ENCODE results near the gene CDKN2AIPNL.
A peak's percentile ranks its signal among the peaks of the same experiment; 100 is the strongest.
"Not testable (repeated sequence)": the region's sequence is repeated elsewhere in the genome, so short reads cannot be mapped to it uniquely, and the experiment has no call there.

CDKN2AIPNL gene

DNA sequence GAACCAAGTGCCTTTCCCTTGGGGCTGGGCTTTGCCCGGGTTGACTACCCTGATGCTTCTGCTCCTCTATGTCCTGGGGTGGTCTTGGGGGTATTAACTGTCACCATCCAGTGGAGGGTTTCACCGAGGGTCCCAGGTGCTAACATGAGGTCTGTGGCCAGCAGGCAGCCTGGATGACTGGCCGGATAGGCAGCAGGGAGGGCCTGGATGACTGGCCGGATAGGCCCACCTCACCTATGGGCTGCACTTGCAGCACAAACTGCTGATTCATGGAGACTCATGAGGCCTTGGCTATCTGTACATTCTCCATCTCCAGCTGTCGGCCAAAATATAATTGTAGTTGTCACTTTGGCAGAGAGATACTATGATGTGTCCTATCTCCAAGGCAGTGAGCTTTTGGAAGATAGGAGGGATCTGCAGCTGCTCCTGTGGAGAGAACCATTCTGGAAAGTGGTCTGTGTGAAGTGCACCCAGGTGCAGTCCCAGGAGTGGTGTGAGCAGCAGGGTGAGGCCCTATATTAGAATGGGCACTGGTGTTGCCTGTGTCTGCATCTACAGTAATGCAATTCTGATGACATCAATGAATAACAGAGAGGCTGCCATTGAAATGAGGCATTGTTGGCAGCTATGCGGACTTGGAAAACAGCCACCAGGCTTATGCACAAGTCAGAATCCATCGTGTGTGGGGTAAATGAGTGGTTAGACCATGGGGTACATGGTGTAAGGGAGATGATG, 26.3 kb upstream of the CDKN2AIPNL start:
- DNase-seq (ENCODE audit: low read depth): no peak

- DNase-seq (ENCODE audit: low read depth): no peak
These were observed 25.7 kb upstream of the CDKN2AIPNL start for GRCh38 chr5:134437340-134437846.

DNA sequence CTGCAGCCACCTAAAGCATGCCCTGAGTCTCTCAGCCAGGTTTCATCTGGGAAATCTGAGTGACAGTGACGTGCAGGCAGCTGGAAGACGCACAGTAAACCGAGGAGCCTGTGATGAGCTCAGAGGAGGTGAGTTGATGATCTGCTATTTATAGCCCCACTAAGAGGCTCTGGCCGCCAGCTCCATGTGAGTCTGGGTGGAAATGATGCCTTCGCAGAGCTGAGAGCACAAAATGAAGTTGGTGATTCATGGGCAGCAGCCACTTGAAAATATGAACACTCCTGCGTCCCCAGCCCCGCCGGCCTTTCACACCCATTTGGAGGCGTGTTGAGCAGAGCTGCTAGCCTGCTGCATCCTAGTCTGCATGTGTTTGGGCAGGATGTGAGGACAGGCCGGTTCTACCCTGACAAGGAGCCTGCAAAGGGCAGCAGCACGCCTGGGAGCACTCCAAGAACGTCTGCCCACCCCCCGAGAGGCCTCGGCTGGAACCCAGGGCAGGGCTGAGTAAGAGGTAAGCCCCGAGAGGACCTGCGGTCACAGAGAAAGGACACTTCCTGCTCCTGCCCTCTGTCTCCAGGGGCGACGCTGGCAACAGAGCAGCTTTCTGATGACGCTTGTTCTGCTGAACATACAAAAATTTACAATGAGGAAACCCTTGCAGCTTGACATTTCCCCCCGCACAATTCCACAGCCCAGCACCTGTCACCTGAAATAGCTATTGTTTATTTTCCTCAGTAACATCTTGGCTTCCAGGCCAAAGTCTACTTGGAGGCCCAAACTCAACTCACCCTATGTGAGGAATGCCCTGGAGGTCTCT, 25.1 kb upstream of the CDKN2AIPNL start:
- peak; percentile 15 for DNase-seq (ENCODE audit: low read depth)

- DNase-seq (ENCODE audit: low read depth): no peak
These were observed 23.9 kb upstream of the CDKN2AIPNL start for GRCh38 chr5:134435560-134435959.

- no peak for DNase-seq (ENCODE audit: low read depth)
These were observed 21.1 kb upstream of the CDKN2AIPNL start for GRCh38 chr5:134432677-134433359.

DNA sequence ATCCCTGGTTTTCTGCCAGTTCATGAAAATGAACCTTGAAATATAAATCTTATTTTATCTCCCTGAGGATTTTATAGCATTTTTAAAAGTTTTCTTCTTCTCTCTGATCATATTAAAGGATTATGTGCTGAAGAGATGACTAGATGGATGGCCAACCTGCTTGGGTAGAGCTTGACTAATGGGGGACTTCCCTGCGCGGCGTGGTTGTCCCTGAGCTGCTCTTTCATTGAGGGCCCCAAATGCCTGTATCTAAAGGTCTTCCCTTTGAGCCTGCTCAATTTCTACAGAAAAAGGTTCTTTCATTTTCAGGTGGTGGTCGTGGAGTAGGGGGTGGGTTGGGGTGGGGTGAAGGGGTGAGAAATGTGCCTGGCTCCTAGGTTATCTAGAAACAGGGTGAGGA, 20.5 kb upstream of the CDKN2AIPNL start:
- DNase-seq (ENCODE audit: low read depth): no peak

DNA sequence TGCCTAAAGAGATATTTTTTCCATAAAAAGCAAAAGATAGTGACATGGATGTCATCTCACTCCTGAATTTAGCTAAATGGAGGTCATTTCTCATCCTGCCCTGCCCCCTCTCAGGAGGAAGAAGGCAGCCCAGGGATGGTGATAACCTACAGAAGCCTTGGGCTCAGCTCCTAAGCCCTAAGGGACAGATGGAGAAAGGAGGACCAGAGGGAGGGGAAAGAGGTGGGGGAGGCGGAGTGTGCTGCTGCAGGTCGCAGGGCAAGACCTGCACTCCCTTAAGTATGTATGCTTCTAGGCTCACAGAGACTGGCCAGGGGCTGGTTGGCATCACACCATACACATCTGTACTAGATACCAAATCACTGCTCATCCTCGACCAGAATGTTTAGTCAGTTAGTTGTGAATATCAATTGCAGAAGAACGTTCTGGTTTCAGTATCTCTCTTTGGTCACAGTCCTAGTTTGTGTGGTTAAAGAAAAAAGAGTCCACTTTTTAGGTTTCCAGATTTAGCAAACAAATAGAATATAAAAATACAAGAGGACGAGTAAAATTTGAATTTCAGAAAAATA, 18.4 kb upstream of the CDKN2AIPNL start:
- DNase-seq (ENCODE audit: low read depth): no peak

- DNase-seq (ENCODE audit: low read depth): no peak
These were observed 15.9 kb upstream of the CDKN2AIPNL start for GRCh38 chr5:134427540-134428041.

- no peak for DNase-seq (ENCODE audit: low read depth)
These were observed 14.7 kb upstream of the CDKN2AIPNL start for GRCh38 chr5:134426361-134426760.

- DNase-seq (ENCODE audit: low read depth): no peak
These were observed 11.7 kb upstream of the CDKN2AIPNL start for GRCh38 chr5:134423376-134423775.

GRCh38 chr5:134422791-134423365, 11.2 kb upstream of the CDKN2AIPNL start:
- no peak for DNase-seq (ENCODE audit: low read depth)

GRCh38 chr5:134421038-134421437, 9.4 kb upstream of the CDKN2AIPNL start:
- DNase-seq (ENCODE audit: low read depth): not testable (repeated sequence)

DNA sequence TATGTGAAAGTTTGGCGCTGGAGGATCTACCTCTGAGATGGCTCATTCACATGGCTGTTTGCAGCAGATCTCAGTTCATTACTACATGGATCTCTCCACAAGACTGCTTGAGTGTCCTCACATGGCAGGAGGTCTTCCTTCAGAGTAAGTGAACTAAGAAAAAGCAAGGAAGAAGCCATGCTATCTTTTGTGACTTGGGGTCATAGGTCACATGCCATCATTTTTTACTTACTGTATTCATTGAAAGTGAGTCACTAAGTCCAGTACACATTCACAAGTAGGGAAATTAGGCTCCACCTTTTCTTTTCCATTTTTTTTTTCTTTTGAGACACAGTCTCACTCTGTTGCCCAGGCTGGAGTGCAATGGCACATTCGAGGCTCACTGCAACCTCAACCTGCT, 8.7 kb upstream of the CDKN2AIPNL start:
- no peak for DNase-seq (ENCODE audit: low read depth)

GRCh38 chr5:134418958-134419357, 7.3 kb upstream of the CDKN2AIPNL start:
- no peak for DNase-seq (ENCODE audit: low read depth)

- DNase-seq (ENCODE audit: low read depth): no peak
These were observed 6.0 kb upstream of the CDKN2AIPNL start for GRCh38 chr5:134417707-134418106.

GRCh38 chr5:134413046-134413445, 1.4 kb upstream of the CDKN2AIPNL start:
- DNase-seq (ENCODE audit: low read depth): no peak

- no peak for DNase-seq (ENCODE audit: low read depth)
These were observed 494 bp downstream of the CDKN2AIPNL start for GRCh38 chr5:134411228-134411545.

DNA sequence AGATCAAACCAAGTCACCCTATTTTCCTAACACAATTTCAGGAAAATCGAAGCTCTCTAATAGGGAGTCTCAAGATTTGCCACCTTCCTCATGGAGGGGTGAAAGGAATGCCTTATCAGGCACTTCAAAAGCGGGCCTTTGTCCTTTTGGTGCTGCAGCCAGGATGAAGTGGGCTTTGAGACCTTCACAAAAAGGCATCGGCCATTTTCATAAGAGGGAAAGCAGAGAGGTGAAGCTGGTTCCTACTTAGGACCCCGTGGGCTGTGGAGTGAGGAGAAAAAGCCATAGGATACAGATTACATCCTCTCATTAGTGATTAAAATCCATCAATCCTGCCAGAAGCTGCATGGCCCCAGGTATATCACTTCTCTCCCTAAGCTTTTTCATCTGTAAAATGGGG, 859 bp downstream of the CDKN2AIPNL start:
- DNase-seq (ENCODE audit: low read depth): no peak

DNA sequence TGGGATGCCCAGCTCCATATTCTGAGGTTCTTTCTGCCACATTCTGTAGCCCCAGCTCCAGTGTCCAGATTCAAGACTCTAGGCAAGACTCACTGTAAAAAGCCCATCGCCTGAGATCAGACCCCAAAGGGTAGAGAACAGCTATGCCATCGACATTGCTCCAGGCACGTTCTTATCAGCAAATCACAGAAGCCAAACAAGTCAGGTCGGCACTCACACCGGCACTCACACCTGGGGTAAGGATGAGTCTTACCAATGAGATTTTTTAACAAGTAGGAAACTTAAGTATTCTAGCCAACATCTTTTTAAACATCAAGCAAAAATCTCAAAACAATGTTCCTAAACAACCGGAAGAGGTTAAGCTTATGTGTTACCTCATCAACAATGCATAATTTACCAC, 2.4 kb downstream of the CDKN2AIPNL start:
- no peak for DNase-seq (ENCODE audit: low read depth)

- DNase-seq (ENCODE audit: low read depth): no peak
These were observed 5.3 kb downstream of the CDKN2AIPNL start for GRCh38 chr5:134406390-134406789.

DNA sequence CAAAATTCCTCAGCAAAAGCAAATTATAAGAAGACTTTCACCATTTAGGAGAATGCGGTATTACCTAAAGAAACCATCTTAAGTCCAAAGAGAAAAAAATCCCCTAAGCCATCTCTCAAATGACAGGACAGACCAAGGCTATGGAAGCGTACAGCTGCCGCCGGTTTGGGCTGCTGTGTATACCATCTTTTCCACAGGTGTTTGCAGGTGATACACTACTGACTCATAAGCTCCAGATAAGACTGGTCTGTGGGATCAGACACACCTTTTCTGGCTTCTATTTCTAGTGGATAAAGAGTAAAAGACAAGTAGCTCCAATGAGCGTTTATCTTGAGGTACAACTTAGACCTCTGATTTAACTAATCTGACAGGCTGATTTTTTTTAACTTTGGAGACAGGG, 7.7 kb downstream of the CDKN2AIPNL start:
- no peak for DNase-seq (ENCODE audit: low read depth)

DNA sequence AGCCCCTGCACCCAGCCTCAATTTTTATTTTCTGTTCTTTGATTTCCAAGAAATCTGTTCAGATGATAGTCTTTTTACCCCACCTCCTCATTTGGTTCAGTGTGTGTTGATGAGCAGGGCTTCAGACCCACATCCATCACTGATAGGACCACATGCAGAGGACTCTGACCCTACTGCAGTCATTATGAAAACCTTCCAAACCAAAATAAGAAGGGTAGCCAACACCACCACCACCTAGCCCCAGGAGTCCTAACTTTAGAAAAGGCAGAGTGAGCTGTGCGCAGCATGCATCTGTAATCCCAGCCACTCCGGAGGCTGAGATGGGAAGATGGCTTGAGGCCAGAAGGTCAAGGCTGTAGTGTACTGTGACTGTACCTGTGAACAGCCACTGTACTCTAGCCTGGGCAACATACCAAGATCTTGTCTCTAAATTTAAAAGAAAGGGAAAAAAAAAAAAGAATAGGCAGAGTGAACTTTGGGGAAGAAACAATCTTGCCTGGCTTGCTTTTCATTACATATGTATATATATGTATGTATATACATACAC, 13.0 kb downstream of the CDKN2AIPNL start:
- no peak for DNase-seq (ENCODE audit: low read depth)

Data from activated T-helper 9 cell treated with anti-CD3 and anti-CD28 coated beads, Interleukin-2, amount 50 U/mL, for 16 hours (primary cell).